Gastrocnemius medialis (tissue), 4 donors: ENCODE data around the gene SH3BGRL2.

ENCODE experiments used
- POLR2A ChIP-seq, 2 donors: fragments of 450-650 bp; IDR thresholded peaks; one replicate each; pipeline ENCODE4 v1.6.1; 2017; ENCODE audit warnings: antibody characterized with exemption in 2 of 2, mild to moderate bottlenecking in 2 of 2, moderate library complexity in 2 of 2
- TF ChIP-seq, protein P1 (sequence below), 5 experiments: fragments of 450-650 bp in 3 of 5; fragments of 200-600 bp in 2 of 5; sonication (generic) in 2 of 5; IDR thresholded peaks in 4 of 5; conservative IDR thresholded peaks in 1 of 5; 1 replicate in 4 of 5; 2 replicates in 1 of 5; pipeline ENCODE4 v1.5.1; 2016 to 2019; ENCODE audit warnings: antibody characterized with exemption in 5 of 5, mild to moderate bottlenecking in 3 of 5, moderate library complexity in 3 of 5

GRCh38 chr6:79608334-79609224, 22.6 kb upstream of the SH3BGRL2 start:
- TF ChIP-seq, protein P1, sequence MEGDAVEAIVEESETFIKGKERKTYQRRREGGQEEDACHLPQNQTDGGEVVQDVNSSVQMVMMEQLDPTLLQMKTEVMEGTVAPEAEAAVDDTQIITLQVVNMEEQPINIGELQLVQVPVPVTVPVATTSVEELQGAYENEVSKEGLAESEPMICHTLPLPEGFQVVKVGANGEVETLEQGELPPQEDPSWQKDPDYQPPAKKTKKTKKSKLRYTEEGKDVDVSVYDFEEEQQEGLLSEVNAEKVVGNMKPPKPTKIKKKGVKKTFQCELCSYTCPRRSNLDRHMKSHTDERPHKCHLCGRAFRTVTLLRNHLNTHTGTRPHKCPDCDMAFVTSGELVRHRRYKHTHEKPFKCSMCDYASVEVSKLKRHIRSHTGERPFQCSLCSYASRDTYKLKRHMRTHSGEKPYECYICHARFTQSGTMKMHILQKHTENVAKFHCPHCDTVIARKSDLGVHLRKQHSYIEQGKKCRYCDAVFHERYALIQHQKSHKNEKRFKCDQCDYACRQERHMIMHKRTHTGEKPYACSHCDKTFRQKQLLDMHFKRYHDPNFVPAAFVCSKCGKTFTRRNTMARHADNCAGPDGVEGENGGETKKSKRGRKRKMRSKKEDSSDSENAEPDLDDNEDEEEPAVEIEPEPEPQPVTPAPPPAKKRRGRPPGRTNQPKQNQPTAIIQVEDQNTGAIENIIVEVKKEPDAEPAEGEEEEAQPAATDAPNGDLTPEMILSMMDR (IDR thresholded peaks at IDR 0.05 in 4 of 5, conservative IDR thresholded peaks at IDR 0.05 in 1 of 5): no peak
- TF ChIP-seq POLR2A (IDR thresholded peaks at IDR 0.05): no peak
